ENCODE measurements around the gene KDM3A.

KDM3A gene

DNA sequence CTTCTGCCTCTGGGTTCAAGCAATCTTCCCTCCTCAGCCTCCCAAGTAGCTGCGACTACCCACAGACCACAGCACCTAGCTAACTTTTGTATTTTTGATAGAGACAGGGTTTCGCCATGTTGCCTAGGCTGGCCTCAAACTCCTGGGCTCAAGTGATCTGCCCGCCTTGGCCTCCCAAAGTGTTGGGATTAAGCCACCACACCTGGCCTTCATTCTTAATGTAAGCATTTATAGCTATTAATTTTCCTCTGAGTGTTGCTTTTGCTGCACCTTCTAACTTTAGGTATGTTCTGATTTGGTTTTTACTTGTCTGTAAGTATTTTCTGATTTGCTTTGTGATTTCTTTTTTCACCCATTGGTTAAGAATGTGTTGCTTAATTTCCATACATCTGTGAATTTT, 92.4 kb downstream of the KDM3A start:
- Mint-ChIP-seq H3K4me1 (peaks cover 9% of the 10 kb centered on the region), H3K27me3 (ENCODE audit: low read depth) (no peaks in the 10 kb centered on the region), H3K27ac (no peak overlapping the region), H3K4me3 (no peak overlapping the region), H3K36me3 (ENCODE audit: low read depth) (peaks cover 71% of the 10 kb centered on the region), H3K9me3 (peaks cover 43% of the 10 kb centered on the region)
- TF ChIP-seq, protein P1, sequence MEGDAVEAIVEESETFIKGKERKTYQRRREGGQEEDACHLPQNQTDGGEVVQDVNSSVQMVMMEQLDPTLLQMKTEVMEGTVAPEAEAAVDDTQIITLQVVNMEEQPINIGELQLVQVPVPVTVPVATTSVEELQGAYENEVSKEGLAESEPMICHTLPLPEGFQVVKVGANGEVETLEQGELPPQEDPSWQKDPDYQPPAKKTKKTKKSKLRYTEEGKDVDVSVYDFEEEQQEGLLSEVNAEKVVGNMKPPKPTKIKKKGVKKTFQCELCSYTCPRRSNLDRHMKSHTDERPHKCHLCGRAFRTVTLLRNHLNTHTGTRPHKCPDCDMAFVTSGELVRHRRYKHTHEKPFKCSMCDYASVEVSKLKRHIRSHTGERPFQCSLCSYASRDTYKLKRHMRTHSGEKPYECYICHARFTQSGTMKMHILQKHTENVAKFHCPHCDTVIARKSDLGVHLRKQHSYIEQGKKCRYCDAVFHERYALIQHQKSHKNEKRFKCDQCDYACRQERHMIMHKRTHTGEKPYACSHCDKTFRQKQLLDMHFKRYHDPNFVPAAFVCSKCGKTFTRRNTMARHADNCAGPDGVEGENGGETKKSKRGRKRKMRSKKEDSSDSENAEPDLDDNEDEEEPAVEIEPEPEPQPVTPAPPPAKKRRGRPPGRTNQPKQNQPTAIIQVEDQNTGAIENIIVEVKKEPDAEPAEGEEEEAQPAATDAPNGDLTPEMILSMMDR (IDR thresholded peaks at IDR 0.05; ENCODE audit: unreplicated experiment in 3 of 3), result no peak

DNA sequence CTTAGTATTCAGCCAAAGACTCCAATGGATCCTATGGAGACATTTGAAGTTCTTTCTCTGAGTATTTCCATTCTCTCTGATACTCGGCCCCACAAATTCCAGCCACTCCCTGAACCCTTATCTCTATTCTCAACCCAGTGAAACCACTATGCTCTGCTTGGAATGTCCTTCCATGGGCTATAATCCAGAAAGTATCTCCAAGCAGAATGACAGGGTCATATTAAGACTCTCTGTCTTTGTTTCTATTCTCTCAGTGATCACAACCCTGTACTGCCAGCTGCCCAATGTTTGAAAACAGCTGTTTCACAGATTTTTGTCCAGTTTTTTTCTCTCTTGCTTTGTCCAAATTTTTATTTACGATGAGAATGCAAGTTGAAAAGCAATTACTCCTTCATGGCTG, 100.2 kb downstream of the KDM3A start:
- H3K27ac Mint-ChIP-seq, result peak overlapping the region; percentile 55 to 78 (median 77)
- H3K9me3 Mint-ChIP-seq, result peaks cover 35% of the 10 kb centered on the region
- peaks cover 13% of the 10 kb centered on the region for H3K4me1 Mint-ChIP-seq
- TF ChIP-seq, protein P1 (IDR thresholded peaks at IDR 0.05; ENCODE audit: unreplicated experiment in 3 of 3), result no peak
- H3K36me3 Mint-ChIP-seq (ENCODE audit: low read depth), result peaks cover 83% of the 10 kb centered on the region
- H3K27me3 Mint-ChIP-seq (ENCODE audit: low read depth), result peaks cover under 1% of the 10 kb centered on the region
- no peak overlapping the region for H3K4me3 Mint-ChIP-seq

Measured in nephron (organoid).